GM18873 (cell line): ENCODE data around the gene RTL10.
"Not testable (repeated sequence)": the region's sequence is repeated elsewhere in the genome, so short reads cannot be mapped to it uniquely, and the experiment has no call there.

ENCODE experiments used
- ATAC-seq: cut with Tn5 transposase; IDR thresholded peaks from one replicate; pipeline ENCODE4 v1.9.1; 2021; ENCODE audit warnings: mild to moderate bottlenecking, moderate library complexity, moderate number of reproducible peaks; ENCODE audit not compliant: unreplicated experiment, low FRiP score

The RTL10 gene

DNA sequence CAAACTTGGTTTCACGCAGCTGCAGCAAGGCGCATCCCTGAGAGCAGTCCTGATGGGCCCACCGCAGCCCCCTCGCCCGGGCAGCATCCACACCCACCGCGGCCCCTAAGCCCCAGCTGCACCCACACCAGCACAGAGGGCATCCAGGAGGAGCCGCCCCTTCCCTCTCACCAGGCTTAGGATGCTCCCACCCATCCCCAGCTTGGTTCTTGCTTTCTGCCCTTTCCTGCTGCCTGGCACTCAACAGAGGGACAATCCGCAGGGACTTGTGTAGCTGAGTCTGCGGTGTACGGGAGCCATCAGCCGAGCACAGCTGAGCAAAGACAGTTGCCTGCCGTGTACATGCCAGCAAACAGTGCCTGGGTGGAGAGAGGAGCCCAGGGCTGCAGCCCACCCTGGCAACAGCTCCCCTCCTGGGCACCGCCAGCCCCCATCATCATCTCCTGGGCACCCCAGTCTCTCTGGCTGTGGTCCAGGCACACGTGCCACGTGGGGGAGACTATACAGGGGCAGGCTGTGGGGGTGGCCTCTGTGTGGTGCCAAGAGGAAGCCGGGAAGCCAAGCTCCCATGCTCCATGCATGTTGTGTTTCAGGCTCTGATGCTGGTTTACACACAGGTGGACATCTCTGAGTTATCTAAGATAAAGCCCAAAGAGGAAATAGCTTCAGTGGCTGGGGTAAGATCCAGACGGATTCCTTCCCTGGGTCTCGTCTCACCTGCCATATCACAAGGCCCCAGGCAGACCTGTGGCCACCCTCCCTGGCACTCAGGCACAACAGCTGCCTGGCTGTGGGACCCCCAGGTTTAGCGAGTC lies 36.0 kb upstream of the RTL10 start:
- ATAC-seq, result no peak

GRCh38 chr22:19889951-19890350 lies 35.3 kb upstream of the RTL10 start:
- no peak for ATAC-seq

DNA sequence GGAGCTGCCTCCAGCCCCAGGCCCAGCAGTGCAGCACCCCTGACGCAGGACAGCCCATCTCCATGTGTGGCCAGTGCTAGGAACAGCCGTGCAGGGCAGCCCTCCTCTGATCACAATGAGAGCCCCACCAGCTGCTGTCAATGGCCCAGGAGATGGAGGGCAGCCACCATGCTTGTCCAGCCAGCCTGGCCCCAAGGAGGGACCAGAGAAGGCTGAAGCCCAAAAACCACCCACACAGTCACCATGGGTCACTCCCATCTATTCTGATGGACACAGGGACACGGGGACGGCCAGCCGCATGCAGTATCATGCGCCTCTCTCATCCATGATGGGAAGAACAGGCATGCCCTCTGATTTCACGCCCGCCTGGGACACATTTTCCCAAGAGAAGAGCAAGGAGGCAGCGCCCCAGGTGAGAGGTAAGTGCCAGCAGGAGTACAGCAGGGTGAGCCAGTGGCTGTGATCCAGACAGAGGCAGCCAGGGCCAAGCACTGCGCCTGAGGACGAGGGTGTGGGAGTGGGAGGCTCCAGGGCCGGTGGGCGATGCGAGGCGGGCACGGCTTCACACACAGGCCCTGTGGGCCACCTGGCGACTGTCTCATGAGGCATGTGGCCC lies 33.6 kb upstream of the RTL10 start:
- no peak for ATAC-seq

- no peak for ATAC-seq
These were observed 32.7 kb upstream of the RTL10 start for GRCh38 chr22:19887256-19887985.

- ATAC-seq, result no peak
These were observed 32.1 kb upstream of the RTL10 start for GRCh38 chr22:19886605-19887255.

DNA sequence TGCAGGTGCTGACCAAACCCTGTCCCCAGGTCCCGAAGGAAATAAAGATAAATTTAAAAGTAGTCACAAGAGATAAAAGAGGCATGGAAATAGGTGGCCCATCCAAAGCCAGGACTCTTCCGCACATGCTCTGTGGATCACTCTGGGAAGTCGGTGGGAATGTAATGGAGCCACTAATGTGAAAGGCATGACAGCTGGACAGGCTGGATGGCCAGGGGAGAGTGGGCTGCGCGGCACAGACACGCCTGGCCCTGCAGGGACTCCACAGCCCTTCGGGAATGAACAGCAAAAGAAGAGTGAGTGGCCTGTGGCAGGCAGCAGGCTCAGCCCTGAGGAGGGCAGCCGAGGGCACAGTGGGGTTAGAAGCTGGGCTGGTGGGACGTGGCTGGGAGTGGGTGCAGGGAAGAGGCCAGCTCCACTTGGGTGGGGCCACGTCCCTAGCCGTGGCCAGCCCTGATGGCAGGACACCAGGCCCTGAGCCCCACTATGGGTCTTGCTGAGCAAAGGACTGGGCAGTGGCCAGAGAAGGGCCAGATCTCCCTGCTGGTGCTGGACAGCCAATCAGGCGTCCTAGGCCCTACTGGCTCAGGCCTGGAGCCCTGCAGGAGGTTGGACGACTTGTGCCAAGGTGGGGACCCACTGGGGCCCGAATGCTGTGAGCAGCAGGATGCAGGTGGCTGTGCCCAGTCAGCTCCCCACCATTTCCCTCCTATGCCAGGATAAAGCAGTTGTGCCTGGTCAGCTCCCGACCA lies 31.3 kb upstream of the RTL10 start:
- no peak for ATAC-seq

DNA sequence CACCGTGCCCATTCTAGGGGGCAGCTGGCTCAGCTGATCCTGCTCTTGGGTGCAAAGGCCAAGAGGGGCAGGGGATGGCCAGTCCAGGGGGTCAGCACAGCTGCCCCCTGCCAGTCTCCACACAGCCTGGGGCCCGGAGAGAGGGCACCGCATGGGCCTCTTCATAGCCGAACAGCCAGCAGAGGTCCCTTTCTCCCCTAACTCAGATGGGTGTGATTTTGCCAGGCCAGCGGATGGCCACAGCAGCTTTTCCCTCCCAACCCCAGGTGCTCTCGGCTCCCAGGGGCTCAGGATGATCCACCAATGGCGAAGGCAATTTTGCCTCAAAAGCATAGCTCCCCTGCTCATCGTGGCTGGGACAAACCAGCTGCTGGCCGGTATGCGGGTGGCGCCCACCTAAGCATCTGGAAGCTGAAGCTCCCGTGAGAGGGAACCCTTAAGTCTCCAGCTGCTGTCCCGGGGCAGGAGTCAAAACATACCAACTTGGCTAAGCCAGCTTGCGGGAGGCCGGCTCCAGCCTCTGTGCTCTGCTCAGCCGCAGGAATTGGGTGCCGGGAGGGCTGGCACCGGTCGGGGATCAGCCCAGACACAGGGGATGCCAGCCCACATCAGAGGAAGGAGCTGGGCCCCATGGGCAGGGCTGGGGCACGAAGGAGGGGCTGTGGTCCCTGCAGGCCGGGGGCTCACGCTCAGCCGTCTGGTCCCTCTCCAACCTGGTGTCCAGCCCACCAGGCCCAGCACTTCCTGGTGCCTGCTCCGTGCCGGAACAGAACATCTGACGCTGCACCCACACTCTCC lies 30.5 kb upstream of the RTL10 start:
- ATAC-seq, result no peak

GRCh38 chr22:19884161-19884953 lies 29.7 kb upstream of the RTL10 start:
- ATAC-seq, result no peak

DNA sequence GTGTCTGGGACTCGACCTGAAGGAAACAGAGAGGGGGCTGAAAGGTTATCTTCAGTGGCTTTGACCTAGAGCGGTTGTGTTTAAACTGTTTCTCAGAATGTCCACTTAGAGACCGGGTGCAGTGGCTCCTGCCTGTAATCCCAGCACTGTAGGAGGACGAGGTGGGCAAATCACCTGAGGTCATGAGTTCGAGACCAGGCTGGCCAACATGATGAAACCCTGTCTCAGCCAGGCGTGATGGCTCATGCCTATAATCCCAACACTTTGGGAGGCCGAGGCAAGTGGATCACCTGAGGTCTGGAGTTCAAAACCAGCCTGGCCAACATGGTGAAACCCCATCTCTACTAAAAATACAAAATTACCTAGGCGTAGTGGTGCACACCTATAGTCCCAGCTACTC lies 28.8 kb upstream of the RTL10 start:
- ATAC-seq, result not testable (repeated sequence)

GRCh38 chr22:19882446-19883381 lies 28.0 kb upstream of the RTL10 start:
- no peak for ATAC-seq

DNA sequence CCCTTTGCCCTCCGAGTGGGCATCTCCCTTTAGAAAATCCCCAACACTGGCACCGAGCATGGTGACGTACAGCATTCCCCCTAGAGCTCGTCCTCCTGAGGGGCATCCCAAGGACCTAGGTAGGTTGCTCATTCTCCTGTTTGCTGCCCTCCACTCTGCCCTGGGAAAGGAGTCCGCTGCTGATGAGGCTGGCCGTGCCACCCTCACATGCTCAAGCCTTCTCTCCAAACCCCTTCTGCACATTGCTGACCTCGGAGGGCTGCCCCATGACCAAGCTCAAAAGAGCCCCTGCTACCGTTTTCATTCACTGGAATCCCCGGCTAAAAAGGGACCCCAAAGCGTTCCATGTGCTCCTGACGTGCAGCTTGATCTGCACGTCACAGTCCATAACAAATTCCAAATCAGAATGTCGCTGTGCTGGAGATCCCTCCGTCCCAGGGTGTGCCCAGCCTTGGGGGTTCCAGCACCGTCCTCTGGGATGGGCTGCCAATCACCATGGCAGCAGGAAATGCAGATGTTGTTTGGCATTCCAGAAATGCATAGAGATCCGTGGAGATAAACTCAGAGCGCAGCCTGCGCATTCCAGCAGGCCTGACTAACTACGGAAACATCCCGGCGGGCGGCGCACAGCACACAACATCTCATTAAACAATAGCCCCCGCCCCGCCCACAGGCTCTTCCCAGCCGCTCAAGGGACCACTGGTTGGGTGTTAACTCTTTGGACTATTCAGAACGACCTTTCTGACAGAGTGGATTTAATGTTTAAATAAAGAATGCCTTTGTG lies 26.3 kb upstream of the RTL10 start:
- ATAC-seq, result no peak

DNA sequence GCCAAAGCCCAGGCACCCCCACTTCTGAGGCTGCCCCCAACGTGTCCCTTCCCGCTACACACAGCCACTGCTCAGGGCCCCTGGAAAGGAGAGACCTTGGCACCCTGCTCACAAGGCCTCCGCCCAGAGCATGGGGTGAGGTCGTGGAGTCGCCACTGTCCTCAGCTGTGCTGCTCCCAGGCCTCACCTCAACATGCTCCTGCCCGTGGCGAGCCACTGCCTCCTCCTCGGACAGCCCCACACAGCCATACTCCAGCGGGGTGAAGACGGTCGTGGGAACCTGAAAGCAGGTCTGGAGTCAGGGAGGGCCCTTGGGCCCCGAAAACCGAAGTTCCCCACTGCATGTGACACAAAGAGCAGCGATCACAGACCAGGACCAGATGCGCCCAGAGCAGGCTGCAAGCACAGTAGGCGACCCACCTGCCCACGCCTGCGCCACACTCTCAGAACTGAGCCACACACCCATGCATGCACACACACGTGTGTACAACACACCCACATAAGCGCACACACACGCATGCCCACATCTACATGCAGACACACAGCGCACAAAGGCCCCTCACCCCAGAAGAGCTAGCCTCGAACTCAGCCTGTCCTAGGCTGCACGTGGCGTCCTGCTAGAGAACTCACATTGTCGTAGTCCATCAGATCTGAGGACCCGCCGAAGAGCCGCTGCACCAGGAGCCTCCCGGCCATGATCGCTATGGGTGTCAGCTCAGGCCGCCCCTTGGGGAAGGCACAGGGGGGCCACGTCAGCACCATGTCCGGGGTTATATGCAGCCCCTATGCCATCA lies 25.5 kb upstream of the RTL10 start:
- no peak for ATAC-seq

- no peak for ATAC-seq
These were observed 24.9 kb upstream of the RTL10 start for GRCh38 chr22:19879643-19879991.

DNA sequence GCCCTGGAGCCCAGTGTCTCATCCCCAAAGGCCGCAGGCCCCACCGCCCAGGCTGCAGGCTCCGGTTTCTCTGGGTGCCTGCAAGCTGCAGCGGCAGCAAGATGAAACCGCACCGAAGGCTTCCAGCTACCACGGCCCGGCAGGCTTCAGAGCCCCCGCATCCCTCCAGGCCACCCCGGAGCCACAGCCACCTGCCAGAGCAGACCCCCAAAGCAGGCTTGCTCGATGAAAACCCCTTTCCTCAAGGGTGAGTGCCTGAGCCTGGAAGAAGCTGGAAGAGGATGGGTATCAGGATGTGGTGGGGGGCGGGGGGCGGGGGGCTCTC lies 24.5 kb upstream of the RTL10 start:
- ATAC-seq, result no peak

GRCh38 chr22:19878461-19879245 lies 24.0 kb upstream of the RTL10 start:
- ATAC-seq, result no peak
